A549 (cell line): Measurements from ENCODE around the gene C1orf50. TPM values are rescaled to one million over a fixed set of nuclear protein-coding genes. Genes with fewer than 3 reads are reported as not detected.

Experiments used
- ATAC-seq, 2 experiments: fragments of 200-7000 bp in 1 of 2; fragments of >200 bp in 1 of 2; cut with Nextera tagmentation in 1 of 2; cut with Tn5 transposase in 1 of 2; 3 replicates each; pipeline versions ENCODE4 v1.8.0 to v1.9.1; 2018 to 2020; ENCODE audit warnings: mild to moderate bottlenecking in 1 of 2, moderate library complexity in 1 of 2
- CTCF ChIA-PET: fragments of 300-600 bp; sonication (Branson Sonifier 250); formaldehyde crosslinking; extraction: SDS; loops from one replicate; lab custom pipeline; 2021; ENCODE audit warnings: antibody characterized with exemption, inconsistent platforms; lab: Yijun Ruan, JAX
- POLR2A ChIA-PET: fragments of 350-600 bp; formaldehyde crosslinking; extraction: SDS; loops from one replicate; lab custom pipeline; 2021; ENCODE audit warnings: antibody characterized with exemption, inconsistent platforms; lab: Yijun Ruan, JAX
- DNase-seq, 2 experiments: peaks; one replicate each; pipeline versions ENCODE4 v3.0.0 to v3.0.0-alpha.2; 2011 to 2016; ENCODE audit warnings: low read depth in 1 of 2, low spot score in 1 of 2
- FAIRE-seq: peaks from 2 replicates; lab custom pipeline; 2011; peaks lifted over from hg19 to GRCh38; lab: Jason Lieb, UNC
- H3K27ac ChIP-seq, 2 experiments: fragments of >200 bp; sonication (Bioruptor Twin); formaldehyde crosslinking; 3 replicates each; pipeline ENCODE4 v1.5.1; 2016 to 2017
- H3K4me1 ChIP-seq: fragments of >200 bp; sonication (Bioruptor Twin); formaldehyde crosslinking; 3 replicates; pipeline ENCODE4 v1.6.1; 2016
- H3K4me2 ChIP-seq: fragments of >200 bp; sonication (Bioruptor Twin); formaldehyde crosslinking; 3 replicates; pipeline ENCODE4 v1.6.1; 2016
- H3K4me3 ChIP-seq: fragments of >200 bp; sonication (Bioruptor Twin); formaldehyde crosslinking; 3 replicates; pipeline ENCODE4 v1.5.1; 2016
- H3K9me3 ChIP-seq: fragments of >200 bp; sonication (Bioruptor Twin); formaldehyde crosslinking; 3 replicates; pipeline ENCODE4 v1.6.1; 2016
- BHLHE40 ChIP-seq: IDR thresholded peaks from 2 replicates; pipeline ENCODE4 v1.6.1; 2012; ENCODE audit warnings: low read depth, low read length, inconsistent platforms
- CBX2 ChIP-seq: fragments of 200-600 bp; sonication (generic); IDR thresholded peaks from 2 replicates; pipeline ENCODE4 v1.6.1; 2016; ENCODE audit warnings: low read depth, mild to moderate bottlenecking, borderline replicate concordance
- CBX8 ChIP-seq: fragments of 200-600 bp; sonication (generic); IDR thresholded peaks from 2 replicates; pipeline ENCODE4 v1.6.1; 2016
- CEBPB ChIP-seq, 2 experiments: fragments of >200 bp in 1 of 2; sonication (Bioruptor Twin) in 1 of 2; formaldehyde crosslinking in 1 of 2; IDR thresholded peaks; 2 replicates each; pipeline ENCODE4 v1.6.1; 2012 to 2016
- CHD2 ChIP-seq: fragments of 150-350 bp; IDR thresholded peaks from 2 replicates; pipeline ENCODE4 v1.6.1; 2014; ENCODE audit warnings: low read length; ENCODE audit not compliant: partially characterized antibody
- CHD4 ChIP-seq: fragments of 200-600 bp; sonication (generic); IDR thresholded peaks from 2 replicates; pipeline ENCODE4 v1.6.1; 2016; ENCODE audit warnings: antibody characterized with exemption, mild to moderate bottlenecking, borderline replicate concordance
- EHF ChIP-seq: fragments of 250-450 bp; sonication (Bioruptor Pico); IDR thresholded peaks from 2 replicates; pipeline ENCODE4 v1.5.0; 2020; ENCODE audit warnings: mild to moderate bottlenecking
- EP300 ChIP-seq, 2 experiments: fragments of >200 bp; sonication (Bioruptor Twin); formaldehyde crosslinking; IDR thresholded peaks; 2 replicates in 1 of 2; 3 replicates in 1 of 2; pipeline ENCODE4 v1.6.1; 2016 to 2017
- FOSB ChIP-seq: fragments of 250-450 bp; sonication (Bioruptor Pico); IDR thresholded peaks from 2 replicates; pipeline ENCODE4 v1.5.0; 2020; ENCODE audit warnings: mild to moderate bottlenecking, moderate library complexity
- FOSL2 ChIP-seq, 2 experiments: fragments of 450-650 bp in 1 of 2; fragments of >200 bp in 1 of 2; sonication (Bioruptor Twin) in 1 of 2; formaldehyde crosslinking; IDR thresholded peaks; 2 replicates each; pipeline versions ENCODE4 v1.5.0 to v1.6.1; 2016 to 2020; ENCODE audit warnings: mild to moderate bottlenecking in 1 of 2, moderate library complexity in 1 of 2
- HEYL ChIP-seq: fragments of 250-450 bp; sonication (Bioruptor Pico); IDR thresholded peaks from 2 replicates; pipeline ENCODE4 v1.8.0; 2021; ENCODE audit warnings: mild to moderate bottlenecking, moderate library complexity
- HOXA7 ChIP-seq: fragments of 250-450 bp; sonication (Bioruptor Pico); IDR thresholded peaks from 2 replicates; pipeline ENCODE4 v1.5.0; 2020; ENCODE audit warnings: mild to moderate bottlenecking, moderate library complexity
- HOXB13 ChIP-seq: fragments of 250-450 bp; sonication (Bioruptor Pico); IDR thresholded peaks from 2 replicates; pipeline ENCODE4 v1.5.0; 2020; ENCODE audit warnings: low read depth, mild to moderate bottlenecking, moderate library complexity
- HOXB5 ChIP-seq: fragments of 250-450 bp; sonication (Bioruptor Pico); IDR thresholded peaks from 2 replicates; pipeline ENCODE4 v1.5.0; 2020; ENCODE audit warnings: mild to moderate bottlenecking, moderate library complexity
- KDM1A ChIP-seq: fragments of 200-600 bp; sonication (generic); IDR thresholded peaks from 2 replicates; pipeline ENCODE4 v1.6.1; 2016; ENCODE audit warnings: low read depth, mild to moderate bottlenecking
- MAFK ChIP-seq: fragments of 450-650 bp; IDR thresholded peaks from 2 replicates; pipeline ENCODE4 v1.6.1; 2014; ENCODE audit not compliant: partially characterized antibody
- MAX ChIP-seq: IDR thresholded peaks from 2 replicates; pipeline ENCODE4 v1.6.1; 2012
- MAZ ChIP-seq: fragments of 150-350 bp; IDR thresholded peaks from 2 replicates; pipeline ENCODE4 v1.6.1; 2014; ENCODE audit warnings: antibody characterized with exemption, low read depth, low read length, borderline replicate concordance
- NFE2L2 ChIP-seq: fragments of 150-350 bp; conservative IDR thresholded peaks from 2 replicates; pipeline ENCODE4 v1.6.1; 2014; ENCODE audit warnings: low read length
- NPAS2 ChIP-seq: fragments of 250-450 bp; sonication (Bioruptor Pico); IDR thresholded peaks from 2 replicates; pipeline ENCODE4 v1.8.0; 2022; ENCODE audit warnings: mild to moderate bottlenecking, moderate library complexity, borderline replicate concordance
- RARB ChIP-seq: fragments of 250-450 bp; sonication (Bioruptor Pico); IDR thresholded peaks from 2 replicates; pipeline ENCODE4 v1.8.0; 2021; ENCODE audit warnings: mild to moderate bottlenecking, moderate library complexity
- RFX5 ChIP-seq: fragments of 450-650 bp; IDR thresholded peaks from 2 replicates; pipeline ENCODE4 v1.7.1; 2014; ENCODE audit warnings: antibody characterized with exemption, mild to moderate bottlenecking, moderate library complexity
- RNF2 ChIP-seq: fragments of 200-600 bp; sonication (generic); IDR thresholded peaks from 2 replicates; pipeline ENCODE4 v1.6.1; 2016; ENCODE audit warnings: low read depth, mild to moderate bottlenecking, antibody characterized with exemption, moderate library complexity, borderline replicate concordance
- SMC3 ChIP-seq: fragments of >200 bp; sonication (Bioruptor Twin); formaldehyde crosslinking; IDR thresholded peaks from 3 replicates; pipeline ENCODE4 v1.6.1; 2018; ENCODE audit warnings: inconsistent platforms
- SREBF2 ChIP-seq: fragments of 450-650 bp; IDR thresholded peaks from 2 replicates; pipeline ENCODE4 v1.6.1; 2014; ENCODE audit warnings: mild to moderate bottlenecking, moderate library complexity
- TP53 ChIP-seq: fragments of 250-450 bp; sonication (Bioruptor Pico); IDR thresholded peaks from 2 replicates; pipeline ENCODE4 v1.5.0; 2021; ENCODE audit warnings: mild to moderate bottlenecking, moderate library complexity
- ZNF302 ChIP-seq: fragments of 250-450 bp; sonication (Bioruptor Pico); IDR thresholded peaks from 2 replicates; pipeline ENCODE4 v1.9.0; 2021; ENCODE audit warnings: inconsistent platforms, mild to moderate bottlenecking, moderate library complexity
- WGBS: methylation state at CpG from one replicate; pipeline ENCODE4 v1.1.6; 2017; ENCODE audit errors: missing lambda C conversion rate; 5-methylcytosine and 5-hydroxymethylcytosine counted together
- polyA plus RNA-seq, 4 experiments: library from polyadenylated mRNA; depleted of rRNA in 3 of 4; stranded (reverse); fragments of >200 nt; fragmentation: RNase III in 1 of 4; extraction: RNeasy Plus Mini Kit Qiagen cat#74134 plus additional on column Dnase treatment in 1 of 4; gene quantifications; 2 replicates in 3 of 4; 3 replicates in 1 of 4; pipeline ENCODE4 v1.2.3, GENCODE V29; 2011 to 2017
- TF ChIP-seq, protein P1 (sequence below): fragments of 150-350 bp; IDR thresholded peaks from 2 replicates; pipeline ENCODE4 v1.6.1; 2014; ENCODE audit warnings: low read depth, mild to moderate bottlenecking, low read length
- TF ChIP-seq, protein P2 (sequence below): fragments of >200 bp; sonication (Bioruptor Twin); formaldehyde crosslinking; IDR thresholded peaks from 3 replicates; pipeline ENCODE4 v1.6.1; 2016

The C1orf50 gene
- polyA plus RNA-seq, 2 of the 4 experiments (the other 2 are of a cell fraction), result 1.9 to 2.6 TPM

- ATAC-seq (no peak), FAIRE-seq (no peak), DNase-seq (no peak)
- ChIA-PET POLR2A (no interaction called here), CTCF (no interaction called here)
- Histone ChIP-seq H3K4me1 (no peaks in the 10 kb centered on the region), H3K4me2 (no peak overlapping the region), H3K4me3 (no peak overlapping the region), H3K27ac (no peak overlapping the region), H3K9me3 (no peaks in the 10 kb centered on the region)
- TF ChIP-seq ZNF302 (CRISPR knock-in tag) (no peak), CHD2 (no peak), FOSB (CRISPR knock-in tag) (no peak), CHD4 (no peak), CEBPB (IDR thresholded peaks at IDR 0.05) (no peak), MAX (no peak), CBX8 (no peak), MAZ (no peak)
- WGBS, result 81% methylated on average over 9 of the region's 9 CpGs
These were observed 24.3 kb upstream of the C1orf50 start for GRCh38 chr1:42742617-42743316.

DNA sequence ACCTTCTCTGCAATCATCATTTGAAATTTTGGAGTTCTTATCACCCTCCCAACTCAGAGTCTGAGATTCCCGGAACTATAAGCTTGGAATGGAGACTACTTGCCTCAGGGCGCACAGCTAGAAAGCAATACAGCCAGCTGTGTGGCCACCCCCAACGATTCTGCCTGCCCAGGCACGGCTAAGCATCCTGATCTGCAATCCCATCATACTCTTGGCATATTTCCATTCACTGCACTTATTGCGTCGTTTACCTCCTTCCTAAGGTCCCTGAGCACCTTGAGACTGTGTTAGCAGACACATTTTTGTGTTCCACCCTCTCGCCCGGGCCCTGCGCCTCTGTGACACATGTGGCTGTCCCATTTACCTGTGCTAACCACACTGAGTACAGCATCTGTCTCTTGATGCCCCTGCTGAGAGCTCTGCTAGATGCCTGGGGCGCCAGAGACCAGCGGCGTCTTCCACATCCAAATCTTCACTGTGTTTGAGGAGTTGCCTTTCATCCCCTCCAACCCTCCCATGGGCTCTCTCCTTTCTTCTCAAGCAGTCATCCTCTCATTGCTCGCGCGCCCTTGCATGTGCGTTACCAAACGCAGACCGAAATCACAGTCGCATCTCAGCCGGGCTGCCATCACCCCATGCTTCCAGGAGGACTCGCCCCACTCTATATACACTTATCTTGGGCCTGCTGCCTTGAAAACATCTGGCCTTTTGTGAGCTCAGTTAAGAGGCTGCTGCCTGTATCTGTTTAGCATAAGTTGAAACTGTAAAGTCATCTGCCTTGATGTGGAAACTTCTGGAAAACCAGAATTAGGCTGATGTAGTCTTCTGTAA lies 23.5 kb upstream of the C1orf50 start:
- no peak overlapping the region for H3K4me2 ChIP-seq
- TF ChIP-seq KDM1A, result no peak
- TF ChIP-seq EP300 (IDR thresholded peaks at IDR 0.05), result no peak
- no peak for TF ChIP-seq RARB (CRISPR knock-in tag)
- TF ChIP-seq SREBF2, result no peak
- no peak for TF ChIP-seq CHD4
- no peak for TF ChIP-seq FOSL2 (IDR thresholded peaks at IDR 0.05)
- TF ChIP-seq FOSL2 (CRISPR knock-in tag; IDR thresholded peaks at IDR 0.05), result no peak
- TF ChIP-seq CBX2, result no peak
- TF ChIP-seq, all 56 proteins: peak for 0
- POLR2A ChIA-PET, result no interaction called here

DNA sequence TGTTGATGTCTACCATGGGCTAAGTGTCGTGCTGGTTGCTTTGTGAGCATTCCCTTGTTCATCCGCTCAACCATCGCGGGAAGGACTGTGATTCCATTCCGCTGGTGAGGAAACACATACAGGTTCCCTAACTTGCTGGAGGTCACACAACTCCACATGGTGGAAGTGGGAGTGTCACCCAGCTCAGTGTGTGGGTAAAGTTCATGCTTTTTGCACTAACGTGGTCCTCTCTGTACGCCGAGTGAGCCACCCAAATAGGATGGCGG lies 23.0 kb upstream of the C1orf50 start:
- Histone ChIP-seq H3K4me3 (no peak overlapping the region), H3K9me3 (no peaks in the 10 kb centered on the region), H3K27ac (no peak overlapping the region), H3K4me1 (no peaks in the 10 kb centered on the region), H3K4me2 (no peak overlapping the region)
- ATAC-seq (no peak), DNase-seq (no peak), FAIRE-seq (no peak)
- CTCF ChIA-PET, result interaction anchor here (1.2 kb wide), 1 partner anchor 166 kb away, joined by 3 read pairs; no protein-coding TSS in a partner anchor
- POLR2A ChIA-PET, result no interaction called here
- no peak for TF ChIP-seq NPAS2
- TF ChIP-seq SMC3, result no peak
- no peak for TF ChIP-seq HOXA7 (CRISPR knock-in tag)
- no peak for TF ChIP-seq CBX2
- TF ChIP-seq CBX8, result no peak
- no peak for TF ChIP-seq SREBF2
- TF ChIP-seq HEYL (CRISPR knock-in tag), result no peak
- TF ChIP-seq EHF (CRISPR knock-in tag), result no peak
- TF ChIP-seq HOXB5, result no peak
- no peak for TF ChIP-seq MAZ
- WGBS, result 92% methylated on average over 9 of the region's 9 CpGs

More for the DNA sequence above, 23.5 kb upstream of the C1orf50 start:
- CTCF ChIA-PET, result interaction anchor here (1.2 kb wide), 1 partner anchor 165 kb away, joined by 3 read pairs; no protein-coding TSS in a partner anchor
- FAIRE-seq (no peak), DNase-seq (no peak), ATAC-seq (no peak; a peak in 1 of 6 replicates)
- H3K27ac ChIP-seq, result no peak overlapping the region
- no peaks in the 10 kb centered on the region for H3K4me1 ChIP-seq
- H3K9me3 ChIP-seq, result no peaks in the 10 kb centered on the region
- WGBS, result 75% methylated on average over 21 of the region's 21 CpGs
- H3K4me3 ChIP-seq, result no peak overlapping the region

DNA sequence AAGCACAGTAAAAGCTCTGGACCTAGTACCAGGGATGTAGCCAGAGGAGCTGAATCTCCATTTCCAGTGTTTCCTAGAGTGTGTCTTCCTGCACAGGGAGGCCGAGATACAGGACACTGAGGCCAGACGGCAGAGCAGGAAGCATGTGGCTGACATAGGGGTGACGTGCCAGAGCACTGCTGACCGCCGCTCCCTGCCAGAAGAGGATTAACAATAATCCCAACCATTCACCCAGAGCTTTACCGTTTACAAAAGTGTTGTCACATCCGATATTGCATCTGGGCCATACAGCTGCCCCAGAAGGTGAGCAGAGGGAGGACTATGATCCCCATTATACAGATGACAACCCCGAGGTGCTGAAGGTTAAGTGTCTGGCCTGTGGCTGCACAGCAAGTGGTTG lies 21.2 kb upstream of the C1orf50 start:
- ChIA-PET CTCF (interaction anchor here (1.1 to 3.2 kb wide), 8 partner anchors 10 to 594 kb away, joined by 3 to 21 read pairs (median 4); no protein-coding TSS in a partner anchor), POLR2A (no interaction called here)
- FAIRE-seq, result no peak
- TF ChIP-seq BHLHE40 (no peak), CHD2 (no peak), HOXB13 (CRISPR knock-in tag) (no peak), TP53 (CRISPR knock-in tag) (no peak), RFX5 (no peak), NFE2L2 (no peak), NPAS2 (no peak), RNF2 (no peak), MAFK (no peak), RARB (CRISPR knock-in tag) (no peak)
- TF ChIP-seq, protein P1, sequence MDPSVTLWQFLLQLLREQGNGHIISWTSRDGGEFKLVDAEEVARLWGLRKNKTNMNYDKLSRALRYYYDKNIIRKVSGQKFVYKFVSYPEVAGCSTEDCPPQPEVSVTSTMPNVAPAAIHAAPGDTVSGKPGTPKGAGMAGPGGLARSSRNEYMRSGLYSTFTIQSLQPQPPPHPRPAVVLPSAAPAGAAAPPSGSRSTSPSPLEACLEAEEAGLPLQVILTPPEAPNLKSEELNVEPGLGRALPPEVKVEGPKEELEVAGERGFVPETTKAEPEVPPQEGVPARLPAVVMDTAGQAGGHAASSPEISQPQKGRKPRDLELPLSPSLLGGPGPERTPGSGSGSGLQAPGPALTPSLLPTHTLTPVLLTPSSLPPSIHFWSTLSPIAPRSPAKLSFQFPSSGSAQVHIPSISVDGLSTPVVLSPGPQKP, result no peak
- TF ChIP-seq, protein P2, sequence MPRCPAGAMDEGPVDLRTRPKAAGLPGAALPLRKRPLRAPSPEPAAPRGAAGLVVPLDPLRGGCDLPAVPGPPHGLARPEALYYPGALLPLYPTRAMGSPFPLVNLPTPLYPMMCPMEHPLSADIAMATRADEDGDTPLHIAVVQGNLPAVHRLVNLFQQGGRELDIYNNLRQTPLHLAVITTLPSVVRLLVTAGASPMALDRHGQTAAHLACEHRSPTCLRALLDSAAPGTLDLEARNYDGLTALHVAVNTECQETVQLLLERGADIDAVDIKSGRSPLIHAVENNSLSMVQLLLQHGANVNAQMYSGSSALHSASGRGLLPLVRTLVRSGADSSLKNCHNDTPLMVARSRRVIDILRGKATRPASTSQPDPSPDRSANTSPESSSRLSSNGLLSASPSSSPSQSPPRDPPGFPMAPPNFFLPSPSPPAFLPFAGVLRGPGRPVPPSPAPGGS, result no peak
- Histone ChIP-seq H3K4me3 (no peak overlapping the region), H3K4me2 (no peak overlapping the region), H3K9me3 (no peaks in the 10 kb centered on the region), H3K4me1 (no peaks in the 10 kb centered on the region), H3K27ac (no peak overlapping the region)
- 96% methylated on average over 8 of the region's 8 CpGs for WGBS
- ATAC-seq, result no peak
- no peak for DNase-seq
